Measurements from ENCODE around the gene CLSTN2. TPM values are rescaled to one million over a fixed set of nuclear protein-coding genes. Genes with fewer than 3 reads are reported as not detected.

CLSTN2 gene
- total and polyA plus RNA-seq, 2 experiments from 2014 or later, result 23.0 to 27.0 TPM

DNA sequence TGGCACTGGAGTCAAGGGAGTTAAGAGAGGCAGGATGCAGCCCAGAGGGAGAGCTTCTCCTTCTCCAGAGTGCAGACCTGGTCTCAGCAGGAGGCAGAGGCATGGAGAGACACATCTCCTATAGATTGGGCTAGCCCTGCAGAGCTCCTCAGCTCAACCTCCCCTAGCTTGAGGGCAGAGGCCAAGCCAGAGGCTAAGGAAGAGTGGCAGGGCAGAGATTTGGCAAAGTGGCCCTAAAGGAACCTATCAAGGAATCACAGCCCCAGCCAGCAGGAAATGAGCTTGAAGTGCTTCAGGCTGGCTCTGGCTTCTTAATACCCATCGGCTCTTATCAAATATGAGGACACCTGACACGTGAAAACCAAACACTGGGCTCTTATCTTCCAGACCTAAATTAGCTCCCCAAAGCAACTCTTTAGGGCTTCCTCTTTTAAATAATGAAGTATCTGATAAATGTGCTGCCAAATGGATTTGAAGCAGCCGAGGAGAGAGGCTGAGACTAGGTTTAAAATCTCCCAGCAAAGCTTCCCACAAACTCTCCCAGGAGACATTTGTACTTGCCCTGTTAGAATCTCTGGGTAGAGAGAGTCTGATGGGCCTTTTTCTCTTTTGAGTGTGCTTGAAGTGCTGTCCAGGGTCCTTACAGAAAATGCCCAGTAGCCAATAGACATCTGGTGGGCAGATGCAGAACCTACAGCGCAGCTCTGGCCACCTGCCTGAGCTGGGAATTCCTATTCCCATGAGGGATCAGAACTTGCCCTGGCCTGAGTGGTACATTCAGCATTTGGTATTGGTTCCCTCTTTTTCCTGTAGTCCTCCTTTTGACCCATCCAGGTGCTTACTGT is 271.4 kb downstream of the CLSTN2 start:
- Histone ChIP-seq H3K27ac (no peak overlapping the region), H3K9me3 (ENCODE audit: low read depth) (no peaks in the 10 kb centered on the region), H2AFZ (no peak overlapping the region), H3K79me2 (no peaks in the 10 kb centered on the region), H3K36me3 (replicated peaks; ENCODE audit: insufficient read depth, low read depth) (no peaks in the 10 kb centered on the region), H3K9me2 (replicated peaks; ENCODE audit: insufficient read depth) (no peaks in the 10 kb centered on the region), H3K4me3 (no peak overlapping the region), H4K20me1 (ENCODE audit: insufficient read depth, poor library complexity, severe bottlenecking) (no peaks in the 10 kb centered on the region), H3K27me3 (peaks cover 2% of the 10 kb centered on the region), H3K4me2 (no peak overlapping the region), H3K4me1 (ENCODE audit: insufficient read depth) (no peaks in the 10 kb centered on the region)
- peak; percentile 69 for DNase-seq (ENCODE audit: low spot score)
- 22% methylated on average over 4 of the region's 4 CpGs for WGBS (ENCODE audit: low lambda C conversion rate, missing lambda C conversion rate)
- no peak for TF ChIP-seq EZH2phosphoT487 (IDR thresholded peaks at IDR 0.05; ENCODE audit: low read depth, severe bottlenecking, unreplicated experiment)
- TF ChIP-seq, protein P1, sequence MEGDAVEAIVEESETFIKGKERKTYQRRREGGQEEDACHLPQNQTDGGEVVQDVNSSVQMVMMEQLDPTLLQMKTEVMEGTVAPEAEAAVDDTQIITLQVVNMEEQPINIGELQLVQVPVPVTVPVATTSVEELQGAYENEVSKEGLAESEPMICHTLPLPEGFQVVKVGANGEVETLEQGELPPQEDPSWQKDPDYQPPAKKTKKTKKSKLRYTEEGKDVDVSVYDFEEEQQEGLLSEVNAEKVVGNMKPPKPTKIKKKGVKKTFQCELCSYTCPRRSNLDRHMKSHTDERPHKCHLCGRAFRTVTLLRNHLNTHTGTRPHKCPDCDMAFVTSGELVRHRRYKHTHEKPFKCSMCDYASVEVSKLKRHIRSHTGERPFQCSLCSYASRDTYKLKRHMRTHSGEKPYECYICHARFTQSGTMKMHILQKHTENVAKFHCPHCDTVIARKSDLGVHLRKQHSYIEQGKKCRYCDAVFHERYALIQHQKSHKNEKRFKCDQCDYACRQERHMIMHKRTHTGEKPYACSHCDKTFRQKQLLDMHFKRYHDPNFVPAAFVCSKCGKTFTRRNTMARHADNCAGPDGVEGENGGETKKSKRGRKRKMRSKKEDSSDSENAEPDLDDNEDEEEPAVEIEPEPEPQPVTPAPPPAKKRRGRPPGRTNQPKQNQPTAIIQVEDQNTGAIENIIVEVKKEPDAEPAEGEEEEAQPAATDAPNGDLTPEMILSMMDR (IDR thresholded peaks at IDR 0.05; ENCODE audit: poor library complexity), result no peak
- no peak for TF ChIP-seq EZH2 (IDR thresholded peaks at IDR 0.05; ENCODE audit: borderline replicate concordance)

DNA sequence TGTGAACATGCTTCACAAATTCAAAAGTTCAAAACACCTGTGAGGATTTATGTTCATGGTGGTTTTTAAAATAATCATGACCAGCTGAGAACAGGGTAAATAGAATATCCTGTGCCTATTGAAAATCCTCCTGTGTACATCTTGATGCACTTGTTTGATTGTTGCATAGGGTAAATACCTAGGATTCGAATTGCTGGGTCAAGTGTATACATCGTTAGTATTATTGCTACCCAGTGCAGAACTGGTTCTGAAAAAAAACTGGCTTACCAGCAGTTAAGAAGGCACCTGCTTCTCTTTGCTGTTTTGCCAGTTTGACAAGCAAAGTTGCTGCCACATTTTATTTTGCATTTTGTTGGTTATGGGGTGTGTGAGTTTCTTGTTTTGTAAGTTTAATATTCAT is 272.6 kb downstream of the CLSTN2 start:
- no peaks in the 10 kb centered on the region for H3K9me2 ChIP-seq (replicated peaks; ENCODE audit: insufficient read depth)
- no peak overlapping the region for H3K4me2 ChIP-seq

DNA sequence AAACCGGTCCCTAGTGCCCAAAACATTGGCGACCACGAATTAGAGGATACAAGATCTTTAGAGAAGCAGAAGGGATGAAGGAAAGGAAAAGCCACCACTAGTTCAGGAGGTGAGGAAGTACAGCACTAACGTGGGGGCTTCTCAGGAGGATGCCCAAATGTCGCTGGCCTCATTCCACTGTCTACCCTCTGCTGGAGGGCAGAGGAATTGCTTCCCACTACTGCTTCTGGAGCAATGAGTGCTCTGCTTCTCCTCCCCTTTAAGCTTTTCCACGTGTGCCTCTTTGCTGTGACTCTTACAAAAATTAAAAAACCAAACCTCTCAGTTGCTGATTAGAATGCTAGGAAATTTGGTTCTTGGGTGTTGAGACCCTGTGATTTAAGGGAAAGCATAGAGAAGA is 281.3 kb downstream of the CLSTN2 start:
- Histone ChIP-seq H3K4me2 (no peak overlapping the region), H3K36me3 (replicated peaks; ENCODE audit: insufficient read depth, low read depth) (no peaks in the 10 kb centered on the region), H3K4me3 (no peak overlapping the region), H3K79me2 (no peaks in the 10 kb centered on the region), H3K9me2 (replicated peaks; ENCODE audit: insufficient read depth) (no peaks in the 10 kb centered on the region), H3K4me1 (ENCODE audit: insufficient read depth) (no peaks in the 10 kb centered on the region), H3K9me3 (ENCODE audit: low read depth) (no peaks in the 10 kb centered on the region), H4K20me1 (ENCODE audit: insufficient read depth, poor library complexity, severe bottlenecking) (no peaks in the 10 kb centered on the region), H3K27me3 (no peaks in the 10 kb centered on the region), H2AFZ (no peak overlapping the region), H3K27ac (no peak overlapping the region)
- 73% methylated on average over 6 of the region's 6 CpGs for WGBS (ENCODE audit: low lambda C conversion rate, missing lambda C conversion rate)
- no peak for DNase-seq (ENCODE audit: low spot score)
- TF ChIP-seq, protein P1 (IDR thresholded peaks at IDR 0.05; ENCODE audit: poor library complexity), result no peak
- TF ChIP-seq EZH2 (IDR thresholded peaks at IDR 0.05; ENCODE audit: borderline replicate concordance) (no peak), EZH2phosphoT487 (IDR thresholded peaks at IDR 0.05; ENCODE audit: low read depth, severe bottlenecking, unreplicated experiment) (no peak)

More for the DNA sequence above, 272.6 kb downstream of the CLSTN2 start:
- Histone ChIP-seq H3K36me3 (replicated peaks; ENCODE audit: insufficient read depth, low read depth) (no peaks in the 10 kb centered on the region), H2AFZ (no peak overlapping the region), H3K27me3 (peaks cover 2% of the 10 kb centered on the region), H3K4me1 (ENCODE audit: insufficient read depth) (no peaks in the 10 kb centered on the region), H3K9me3 (ENCODE audit: low read depth) (no peaks in the 10 kb centered on the region), H3K79me2 (no peaks in the 10 kb centered on the region), H3K4me3 (no peak overlapping the region), H3K27ac (no peak overlapping the region), H4K20me1 (ENCODE audit: insufficient read depth, poor library complexity, severe bottlenecking) (no peaks in the 10 kb centered on the region)
- TF ChIP-seq, protein P1 (IDR thresholded peaks at IDR 0.05; ENCODE audit: poor library complexity), result no peak
- TF ChIP-seq EZH2phosphoT487 (IDR thresholded peaks at IDR 0.05; ENCODE audit: low read depth, severe bottlenecking, unreplicated experiment) (no peak), EZH2 (IDR thresholded peaks at IDR 0.05; ENCODE audit: borderline replicate concordance) (no peak)
- no peak for DNase-seq (ENCODE audit: low spot score)
- WGBS (ENCODE audit: low lambda C conversion rate, missing lambda C conversion rate), result 79% methylated on average over 2 of the region's 2 CpGs

Measured in hepatocyte (in vitro differentiated cells).